SK-N-SH treated with all-trans-retinoic acid at 6 μM for 48 hours (cell line): Measurements from ENCODE around the gene PTGIS.

Source experiments
- ATAC-seq: fragments of 200-7000 bp; cut with Tn5 transposase; 3 replicates; pipeline ENCODE4 v1.9.1; 2020; ENCODE audit warnings: mild to moderate bottlenecking, moderate library complexity
- ARNTL ChIP-seq: fragments of 450-650 bp; formaldehyde crosslinking; IDR thresholded peaks from 2 replicates; pipeline ENCODE4 v1.5.0; 2020; ENCODE audit warnings: low read depth, mild to moderate bottlenecking, moderate library complexity, borderline replicate concordance
- BACH2 ChIP-seq: fragments of 250-450 bp; sonication (Bioruptor Pico); IDR thresholded peaks from 2 replicates; pipeline ENCODE4 v1.9.0; 2021; ENCODE audit warnings: mild to moderate bottlenecking, borderline replicate concordance
- CSDC2 ChIP-seq: fragments of 250-450 bp; sonication (Bioruptor Pico); IDR thresholded peaks from 2 replicates; pipeline ENCODE4 v1.5.0; 2020; ENCODE audit warnings: mild to moderate bottlenecking, moderate library complexity
- ESRRG ChIP-seq: fragments of 250-450 bp; sonication (Bioruptor Pico); IDR thresholded peaks from 2 replicates; pipeline ENCODE4 v1.6.1; 2021; ENCODE audit warnings: mild to moderate bottlenecking
- GLIS3 ChIP-seq: fragments of 250-450 bp; sonication (Bioruptor Pico); IDR thresholded peaks from 2 replicates; pipeline ENCODE4 v1.5.0; 2020; ENCODE audit warnings: mild to moderate bottlenecking, moderate library complexity
- OSR1 ChIP-seq: fragments of 250-450 bp; sonication (Bioruptor Pico); IDR thresholded peaks from 2 replicates; pipeline ENCODE4 v1.8.0; 2022; ENCODE audit warnings: moderate library complexity, mild to moderate bottlenecking, inconsistent platforms
- PPARA ChIP-seq: fragments of 250-450 bp; sonication (Bioruptor Pico); IDR thresholded peaks from 2 replicates; pipeline ENCODE4 v1.5.0; 2020; ENCODE audit warnings: mild to moderate bottlenecking, borderline replicate concordance
- RARB ChIP-seq: fragments of 250-450 bp; sonication (Bioruptor Pico); IDR thresholded peaks from 2 replicates; pipeline ENCODE4 v1.8.0; 2021; ENCODE audit warnings: mild to moderate bottlenecking, moderate library complexity
- SNAI2 ChIP-seq: fragments of 250-450 bp; sonication (Bioruptor Pico); IDR thresholded peaks from 2 replicates; pipeline ENCODE4 v1.5.0; 2020; ENCODE audit warnings: mild to moderate bottlenecking, moderate library complexity
- TCF4 ChIP-seq: fragments of 250-450 bp; sonication (Bioruptor Pico); IDR thresholded peaks from 2 replicates; pipeline ENCODE4 v1.8.0; 2021; ENCODE audit warnings: mild to moderate bottlenecking, moderate library complexity, borderline replicate concordance
- TOX ChIP-seq: fragments of 250-450 bp; sonication (Bioruptor Pico); IDR thresholded peaks from 2 replicates; pipeline ENCODE4 v1.8.0; 2021; ENCODE audit warnings: mild to moderate bottlenecking, moderate library complexity, borderline replicate concordance
- ZC3H10 ChIP-seq: fragments of 250-450 bp; sonication (Bioruptor Pico); IDR thresholded peaks from 2 replicates; pipeline ENCODE4 v1.5.1; 2021; ENCODE audit warnings: mild to moderate bottlenecking, moderate library complexity
- ZFP3 ChIP-seq: fragments of 250-450 bp; sonication (Bioruptor Pico); IDR thresholded peaks from 2 replicates; pipeline ENCODE4 v1.5.0; 2020; ENCODE audit warnings: mild to moderate bottlenecking, moderate library complexity
- ZFP30 ChIP-seq: fragments of 450-650 bp; formaldehyde crosslinking; IDR thresholded peaks from 2 replicates; pipeline ENCODE4 v1.5.0; 2022; ENCODE audit warnings: mild to moderate bottlenecking, moderate library complexity
- ZNF565 ChIP-seq: fragments of 450-650 bp; formaldehyde crosslinking; conservative IDR thresholded peaks from 2 replicates; pipeline ENCODE4 v1.5.0; 2020; ENCODE audit warnings: low read depth, mild to moderate bottlenecking, moderate library complexity
- ZNF70 ChIP-seq: fragments of 450-650 bp; formaldehyde crosslinking; IDR thresholded peaks from 2 replicates; pipeline ENCODE4 v1.5.0; 2020; ENCODE audit warnings: mild to moderate bottlenecking, moderate library complexity
- ZNF8 ChIP-seq: fragments of 450-650 bp; formaldehyde crosslinking; IDR thresholded peaks from 2 replicates; pipeline ENCODE4 v1.5.0; 2020; ENCODE audit warnings: mild to moderate bottlenecking, moderate library complexity
- TF ChIP-seq, protein P1 (sequence below): fragments of 250-450 bp; sonication (Bioruptor Pico); IDR thresholded peaks from 2 replicates; pipeline ENCODE4 v1.5.0; 2020; ENCODE audit warnings: mild to moderate bottlenecking, moderate library complexity
- TF ChIP-seq, protein P2 (sequence below): fragments of 250-450 bp; sonication (Bioruptor Pico); IDR thresholded peaks from 2 replicates; pipeline ENCODE4 v1.8.0; 2020; ENCODE audit warnings: mild to moderate bottlenecking, moderate library complexity, borderline replicate concordance
- TF ChIP-seq, protein P3 (sequence below): fragments of 250-450 bp; sonication (Bioruptor Pico); IDR thresholded peaks from 2 replicates; pipeline ENCODE4 v1.5.1; 2021; ENCODE audit warnings: mild to moderate bottlenecking, moderate library complexity
- TF ChIP-seq, protein P4 (sequence below): fragments of 250-450 bp; sonication (Bioruptor Pico); IDR thresholded peaks from 2 replicates; pipeline ENCODE4 v1.5.1; 2020; ENCODE audit warnings: low read depth, mild to moderate bottlenecking, moderate library complexity
- TF ChIP-seq, protein P5 (sequence below): fragments of 250-450 bp; sonication (Bioruptor Pico); IDR thresholded peaks from 2 replicates; pipeline ENCODE4 v1.8.0; 2021; ENCODE audit warnings: low read depth, mild to moderate bottlenecking, moderate library complexity, borderline replicate concordance

The PTGIS gene

DNA sequence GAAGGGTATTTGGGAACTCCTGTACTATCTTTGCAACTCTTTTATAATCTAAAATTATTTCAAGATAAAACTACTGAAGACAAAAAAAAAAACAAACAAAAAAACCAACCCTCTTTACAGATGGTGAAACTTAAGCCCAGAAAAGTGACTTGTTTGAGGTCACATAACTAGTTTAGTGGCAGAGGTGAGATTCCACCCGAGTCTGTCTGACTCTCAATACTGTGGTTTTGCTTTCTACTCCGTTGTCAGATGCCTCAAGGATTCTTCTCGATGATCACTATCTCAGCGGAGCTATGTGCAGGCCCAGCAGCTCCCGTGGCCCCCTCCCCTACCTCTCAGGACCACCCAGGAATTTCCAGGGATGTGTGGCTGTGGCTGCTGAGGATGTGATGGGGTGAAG, 49.4 kb downstream of the PTGIS start:
- TF ChIP-seq SNAI2 (CRISPR knock-in tag) (no peak), ZNF70 (CRISPR knock-in tag) (no peak), PPARA (no peak)
- no peak for ATAC-seq

DNA sequence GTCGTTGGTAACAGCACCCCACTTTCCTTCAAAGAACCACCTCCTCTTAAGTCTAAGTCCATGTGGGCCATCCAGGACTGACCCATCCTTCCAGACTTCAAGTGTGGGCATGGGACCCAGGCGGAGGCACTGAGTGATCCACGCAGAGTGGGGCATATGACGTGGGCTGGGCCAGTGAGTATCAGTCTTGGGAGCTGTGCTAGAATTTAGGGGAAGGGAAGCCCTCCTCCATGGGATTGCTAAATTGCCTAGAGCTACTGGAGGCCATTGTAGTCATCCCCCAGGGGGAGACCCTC, 50.2 kb downstream of the PTGIS start:
- ATAC-seq: no peak
- TF ChIP-seq TOX: no peak
- TF ChIP-seq GLIS3 (CRISPR knock-in tag): no peak
- TF ChIP-seq ZC3H10: no peak
- TF ChIP-seq OSR1 (CRISPR knock-in tag): no peak
- TF ChIP-seq ZFP3: no peak
- no peak for TF ChIP-seq TCF4
- TF ChIP-seq, protein P1, sequence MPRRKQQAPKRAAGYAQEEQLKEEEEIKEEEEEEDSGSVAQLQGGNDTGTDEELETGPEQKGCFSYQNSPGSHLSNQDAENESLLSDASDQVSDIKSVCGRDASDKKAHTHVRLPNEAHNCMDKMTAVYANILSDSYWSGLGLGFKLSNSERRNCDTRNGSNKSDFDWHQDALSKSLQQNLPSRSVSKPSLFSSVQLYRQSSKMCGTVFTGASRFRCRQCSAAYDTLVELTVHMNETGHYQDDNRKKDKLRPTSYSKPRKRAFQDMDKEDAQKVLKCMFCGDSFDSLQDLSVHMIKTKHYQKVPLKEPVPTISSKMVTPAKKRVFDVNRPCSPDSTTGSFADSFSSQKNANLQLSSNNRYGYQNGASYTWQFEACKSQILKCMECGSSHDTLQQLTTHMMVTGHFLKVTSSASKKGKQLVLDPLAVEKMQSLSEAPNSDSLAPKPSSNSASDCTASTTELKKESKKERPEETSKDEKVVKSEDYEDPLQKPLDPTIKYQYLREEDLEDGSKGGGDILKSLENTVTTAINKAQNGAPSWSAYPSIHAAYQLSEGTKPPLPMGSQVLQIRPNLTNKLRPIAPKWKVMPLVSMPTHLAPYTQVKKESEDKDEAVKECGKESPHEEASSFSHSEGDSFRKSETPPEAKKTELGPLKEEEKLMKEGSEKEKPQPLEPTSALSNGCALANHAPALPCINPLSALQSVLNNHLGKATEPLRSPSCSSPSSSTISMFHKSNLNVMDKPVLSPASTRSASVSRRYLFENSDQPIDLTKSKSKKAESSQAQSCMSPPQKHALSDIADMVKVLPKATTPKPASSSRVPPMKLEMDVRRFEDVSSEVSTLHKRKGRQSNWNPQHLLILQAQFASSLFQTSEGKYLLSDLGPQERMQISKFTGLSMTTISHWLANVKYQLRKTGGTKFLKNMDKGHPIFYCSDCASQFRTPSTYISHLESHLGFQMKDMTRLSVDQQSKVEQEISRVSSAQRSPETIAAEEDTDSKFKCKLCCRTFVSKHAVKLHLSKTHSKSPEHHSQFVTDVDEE (CRISPR knock-in tag): no peak
- no peak for TF ChIP-seq ZNF565
- no peak for TF ChIP-seq ZFP30
- TF ChIP-seq CSDC2 (CRISPR knock-in tag): no peak
- TF ChIP-seq, protein P2, sequence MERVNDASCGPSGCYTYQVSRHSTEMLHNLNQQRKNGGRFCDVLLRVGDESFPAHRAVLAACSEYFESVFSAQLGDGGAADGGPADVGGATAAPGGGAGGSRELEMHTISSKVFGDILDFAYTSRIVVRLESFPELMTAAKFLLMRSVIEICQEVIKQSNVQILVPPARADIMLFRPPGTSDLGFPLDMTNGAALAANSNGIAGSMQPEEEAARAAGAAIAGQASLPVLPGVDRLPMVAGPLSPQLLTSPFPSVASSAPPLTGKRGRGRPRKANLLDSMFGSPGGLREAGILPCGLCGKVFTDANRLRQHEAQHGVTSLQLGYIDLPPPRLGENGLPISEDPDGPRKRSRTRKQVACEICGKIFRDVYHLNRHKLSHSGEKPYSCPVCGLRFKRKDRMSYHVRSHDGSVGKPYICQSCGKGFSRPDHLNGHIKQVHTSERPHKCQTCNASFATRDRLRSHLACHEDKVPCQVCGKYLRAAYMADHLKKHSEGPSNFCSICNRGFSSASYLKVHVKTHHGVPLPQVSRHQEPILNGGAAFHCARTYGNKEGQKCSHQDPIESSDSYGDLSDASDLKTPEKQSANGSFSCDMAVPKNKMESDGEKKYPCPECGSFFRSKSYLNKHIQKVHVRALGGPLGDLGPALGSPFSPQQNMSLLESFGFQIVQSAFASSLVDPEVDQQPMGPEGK: no peak
- TF ChIP-seq ZNF8: no peak
- TF ChIP-seq, protein P3, sequence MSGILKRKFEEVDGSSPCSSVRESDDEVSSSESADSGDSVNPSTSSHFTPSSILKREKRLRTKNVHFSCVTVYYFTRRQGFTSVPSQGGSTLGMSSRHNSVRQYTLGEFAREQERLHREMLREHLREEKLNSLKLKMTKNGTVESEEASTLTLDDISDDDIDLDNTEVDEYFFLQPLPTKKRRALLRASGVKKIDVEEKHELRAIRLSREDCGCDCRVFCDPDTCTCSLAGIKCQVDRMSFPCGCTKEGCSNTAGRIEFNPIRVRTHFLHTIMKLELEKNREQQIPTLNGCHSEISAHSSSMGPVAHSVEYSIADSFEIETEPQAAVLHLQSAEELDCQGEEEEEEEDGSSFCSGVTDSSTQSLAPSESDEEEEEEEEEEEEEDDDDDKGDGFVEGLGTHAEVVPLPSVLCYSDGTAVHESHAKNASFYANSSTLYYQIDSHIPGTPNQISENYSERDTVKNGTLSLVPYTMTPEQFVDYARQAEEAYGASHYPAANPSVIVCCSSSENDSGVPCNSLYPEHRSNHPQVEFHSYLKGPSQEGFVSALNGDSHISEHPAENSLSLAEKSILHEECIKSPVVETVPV: no peak
- TF ChIP-seq BACH2 (CRISPR knock-in tag): no peak
- TF ChIP-seq RARB (CRISPR knock-in tag): no peak
- no peak for TF ChIP-seq PPARA
- no peak for TF ChIP-seq ZNF70 (CRISPR knock-in tag)
- no peak for TF ChIP-seq ESRRG (CRISPR knock-in tag)
- no peak for TF ChIP-seq ARNTL (CRISPR knock-in tag)

DNA sequence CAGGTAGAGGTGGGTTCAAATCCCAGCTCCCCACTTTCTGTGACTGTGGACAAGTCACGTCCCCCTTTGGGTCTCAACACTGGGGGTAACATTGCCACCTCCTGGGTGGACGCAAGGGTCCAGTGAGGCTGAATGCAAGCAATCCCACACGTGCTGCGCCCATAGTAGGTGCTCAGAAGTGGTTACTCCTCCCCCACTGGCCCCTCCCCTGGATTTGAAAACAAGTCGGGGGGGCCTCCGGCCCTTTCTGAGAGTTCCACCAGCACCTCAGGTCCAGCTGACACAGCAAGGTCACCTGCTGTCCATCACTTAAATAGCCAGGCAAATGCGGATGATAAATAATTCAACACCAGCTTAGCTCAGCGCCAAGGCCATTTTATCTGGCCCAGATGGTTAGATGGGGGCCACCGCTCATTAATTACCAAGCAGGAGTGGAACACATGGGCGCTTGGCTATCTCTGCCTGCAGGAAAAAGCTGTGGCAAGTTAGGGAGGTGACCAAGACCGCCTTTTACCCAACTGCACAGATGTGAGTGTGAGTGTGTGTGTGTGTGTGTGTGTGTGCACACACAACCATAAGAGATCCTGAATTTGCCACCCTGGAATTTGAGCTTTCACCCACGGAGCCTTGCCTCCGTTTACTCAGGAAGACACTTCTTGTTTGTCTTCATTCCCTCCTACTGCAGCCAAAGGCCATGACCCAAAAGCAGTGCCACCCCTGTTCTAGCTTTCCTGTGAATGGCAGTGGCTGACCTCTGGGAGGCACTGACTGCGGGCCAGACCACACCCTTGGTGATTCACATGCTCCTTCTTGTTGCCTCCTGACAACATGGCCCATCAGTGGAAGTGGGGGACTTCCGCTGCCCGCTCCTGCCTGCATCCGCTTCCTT, 50.8 kb downstream of the PTGIS start:
- ATAC-seq: no peak
- TF ChIP-seq GLIS3 (CRISPR knock-in tag) (no peak), ZNF8 (no peak), ARNTL (CRISPR knock-in tag) (no peak), PPARA (no peak), ESRRG (CRISPR knock-in tag) (no peak), BACH2 (CRISPR knock-in tag) (no peak), ZNF70 (CRISPR knock-in tag) (no peak), ZC3H10 (no peak), SNAI2 (CRISPR knock-in tag) (no peak)
- TF ChIP-seq, protein P4, sequence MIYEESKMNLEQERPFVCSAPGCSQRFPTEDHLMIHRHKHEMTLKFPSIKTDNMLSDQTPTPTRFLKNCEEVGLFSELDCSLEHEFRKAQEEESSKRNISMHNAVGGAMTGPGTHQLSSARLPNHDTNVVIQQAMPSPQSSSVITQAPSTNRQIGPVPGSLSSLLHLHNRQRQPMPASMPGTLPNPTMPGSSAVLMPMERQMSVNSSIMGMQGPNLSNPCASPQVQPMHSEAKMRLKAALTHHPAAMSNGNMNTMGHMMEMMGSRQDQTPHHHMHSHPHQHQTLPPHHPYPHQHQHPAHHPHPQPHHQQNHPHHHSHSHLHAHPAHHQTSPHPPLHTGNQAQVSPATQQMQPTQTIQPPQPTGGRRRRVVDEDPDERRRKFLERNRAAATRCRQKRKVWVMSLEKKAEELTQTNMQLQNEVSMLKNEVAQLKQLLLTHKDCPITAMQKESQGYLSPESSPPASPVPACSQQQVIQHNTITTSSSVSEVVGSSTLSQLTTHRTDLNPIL (CRISPR knock-in tag): no peak
- TF ChIP-seq, protein P1 (CRISPR knock-in tag): no peak
- TF ChIP-seq, protein P5, sequence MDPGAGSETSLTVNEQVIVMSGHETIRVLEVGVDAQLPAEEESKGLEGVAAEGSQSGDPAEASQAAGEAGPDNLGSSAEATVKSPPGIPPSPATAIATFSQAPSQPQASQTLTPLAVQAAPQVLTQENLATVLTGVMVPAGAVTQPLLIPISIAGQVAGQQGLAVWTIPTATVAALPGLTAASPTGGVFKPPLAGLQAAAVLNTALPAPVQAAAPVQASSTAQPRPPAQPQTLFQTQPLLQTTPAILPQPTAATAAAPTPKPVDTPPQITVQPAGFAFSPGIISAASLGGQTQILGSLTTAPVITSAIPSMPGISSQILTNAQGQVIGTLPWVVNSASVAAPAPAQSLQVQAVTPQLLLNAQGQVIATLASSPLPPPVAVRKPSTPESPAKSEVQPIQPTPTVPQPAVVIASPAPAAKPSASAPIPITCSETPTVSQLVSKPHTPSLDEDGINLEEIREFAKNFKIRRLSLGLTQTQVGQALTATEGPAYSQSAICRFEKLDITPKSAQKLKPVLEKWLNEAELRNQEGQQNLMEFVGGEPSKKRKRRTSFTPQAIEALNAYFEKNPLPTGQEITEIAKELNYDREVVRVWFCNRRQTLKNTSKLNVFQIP (CRISPR knock-in tag): no peak
